ENCODE results near the gene SFRP5.

SFRP5 gene

GRCh38 chr10:97779492-97779891 is 7.7 kb upstream of the SFRP5 start:
- TF ChIP-seq, protein P1, sequence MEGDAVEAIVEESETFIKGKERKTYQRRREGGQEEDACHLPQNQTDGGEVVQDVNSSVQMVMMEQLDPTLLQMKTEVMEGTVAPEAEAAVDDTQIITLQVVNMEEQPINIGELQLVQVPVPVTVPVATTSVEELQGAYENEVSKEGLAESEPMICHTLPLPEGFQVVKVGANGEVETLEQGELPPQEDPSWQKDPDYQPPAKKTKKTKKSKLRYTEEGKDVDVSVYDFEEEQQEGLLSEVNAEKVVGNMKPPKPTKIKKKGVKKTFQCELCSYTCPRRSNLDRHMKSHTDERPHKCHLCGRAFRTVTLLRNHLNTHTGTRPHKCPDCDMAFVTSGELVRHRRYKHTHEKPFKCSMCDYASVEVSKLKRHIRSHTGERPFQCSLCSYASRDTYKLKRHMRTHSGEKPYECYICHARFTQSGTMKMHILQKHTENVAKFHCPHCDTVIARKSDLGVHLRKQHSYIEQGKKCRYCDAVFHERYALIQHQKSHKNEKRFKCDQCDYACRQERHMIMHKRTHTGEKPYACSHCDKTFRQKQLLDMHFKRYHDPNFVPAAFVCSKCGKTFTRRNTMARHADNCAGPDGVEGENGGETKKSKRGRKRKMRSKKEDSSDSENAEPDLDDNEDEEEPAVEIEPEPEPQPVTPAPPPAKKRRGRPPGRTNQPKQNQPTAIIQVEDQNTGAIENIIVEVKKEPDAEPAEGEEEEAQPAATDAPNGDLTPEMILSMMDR (IDR thresholded peaks at IDR 0.05; ENCODE audit: low read depth, low read length): no peak
- DNase-seq (ENCODE audit: extremely low read depth, low read depth): no peak

GRCh38 chr10:97778452-97779302 is 6.9 kb upstream of the SFRP5 start:
- no peak for DNase-seq (ENCODE audit: extremely low read depth, low read depth)
- TF ChIP-seq, protein P1 (IDR thresholded peaks at IDR 0.05; ENCODE audit: low read depth, low read length): no peak

DNA sequence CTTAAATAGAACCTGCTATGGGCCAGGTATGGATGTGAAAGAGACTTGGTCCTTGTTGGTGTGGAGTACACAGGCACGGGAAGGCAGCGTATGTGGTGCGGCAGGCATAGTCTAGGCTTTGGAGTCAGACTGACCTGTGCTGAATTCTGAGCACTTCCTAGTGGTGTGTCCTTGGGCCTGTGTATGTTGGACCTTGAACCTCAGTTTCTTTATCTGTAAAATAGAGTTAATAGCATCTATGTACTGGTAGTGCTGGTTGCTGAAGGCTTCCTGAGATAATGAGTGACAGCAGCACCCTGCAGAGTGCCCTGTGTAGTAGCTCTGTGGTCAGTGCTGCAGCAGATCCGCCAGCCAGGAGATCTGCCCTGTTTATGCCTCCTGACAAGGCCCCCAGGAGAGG is 5.3 kb upstream of the SFRP5 start:
- DNase-seq (ENCODE audit: extremely low read depth, low read depth): no peak
- TF ChIP-seq, protein P1 (IDR thresholded peaks at IDR 0.05; ENCODE audit: low read depth, low read length): no peak

- TF ChIP-seq, protein P1 (IDR thresholded peaks at IDR 0.05; ENCODE audit: low read depth, low read length): no peak
- DNase-seq (ENCODE audit: extremely low read depth, low read depth): no peak
Measured at GRCh38 chr10:97774811-97775294, 3.1 kb upstream of the SFRP5 start.

- no peak for DNase-seq (ENCODE audit: extremely low read depth, low read depth)
- TF ChIP-seq, protein P1 (IDR thresholded peaks at IDR 0.05; ENCODE audit: low read depth, low read length): no peak
Measured at GRCh38 chr10:97773096-97773495, 1.3 kb upstream of the SFRP5 start.

DNA sequence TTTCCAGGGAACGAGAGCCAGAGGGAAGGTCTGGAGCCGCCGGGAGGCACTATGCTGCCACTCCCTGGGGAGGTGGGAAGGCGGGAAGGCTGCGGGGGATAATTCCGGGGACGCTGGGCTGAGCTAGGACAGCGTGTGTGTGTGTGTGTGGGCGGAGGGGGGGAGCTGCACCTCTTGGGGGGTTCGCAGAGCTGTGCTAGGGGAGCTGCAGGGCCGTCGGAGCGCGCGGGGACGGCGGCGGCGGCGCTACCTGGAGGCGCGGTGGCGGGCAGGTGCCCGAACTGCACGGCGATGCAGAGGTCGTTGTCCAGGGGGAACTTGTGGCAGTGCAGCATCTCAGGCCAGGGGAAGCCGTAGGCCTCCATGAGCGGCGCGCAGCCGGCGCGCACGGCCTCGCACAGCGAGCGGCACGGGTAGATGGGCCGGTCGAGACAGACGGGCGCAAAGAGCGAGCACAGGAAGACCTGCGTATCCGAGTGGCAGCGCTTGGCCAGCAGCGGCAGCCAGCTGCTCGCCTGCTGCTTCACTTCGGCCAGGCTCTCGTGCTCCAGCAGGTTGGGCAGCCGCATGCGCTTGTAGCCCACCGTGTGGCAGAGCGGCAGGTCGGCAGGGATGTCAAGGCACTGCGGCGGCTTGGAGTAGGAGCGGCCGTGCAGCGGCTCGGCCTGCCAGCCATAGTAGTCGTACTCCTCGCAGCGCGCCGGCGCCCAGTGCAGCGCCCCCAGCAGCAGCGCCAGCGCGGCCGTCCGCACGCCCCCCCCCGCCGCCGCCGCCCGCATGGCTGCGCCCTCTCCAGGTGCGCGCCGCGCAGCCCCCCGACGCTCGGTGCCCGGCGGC is 526 bp downstream of the SFRP5 start:
- no peak for DNase-seq (ENCODE audit: extremely low read depth, low read depth)
- TF ChIP-seq, protein P1 (IDR thresholded peaks at IDR 0.05; ENCODE audit: low read depth, low read length): no peak

- TF ChIP-seq, protein P1 (IDR thresholded peaks at IDR 0.05; ENCODE audit: low read depth, low read length): no peak
- DNase-seq (ENCODE audit: extremely low read depth, low read depth): no peak
Measured at GRCh38 chr10:97770255-97770654, 1.5 kb downstream of the SFRP5 start.

Measured in AG09319 (cell line).